Spleen (tissue), 11 donors: Measurements from ENCODE around the gene C10orf105. TPM values are rescaled to one million over a fixed set of nuclear protein-coding genes. Genes with fewer than 3 reads are reported as not detected.

Experiments
- DNase-seq: peaks from one replicate; pipeline ENCODE4 v3.0.0-alpha.2; 2020
- H3K27ac ChIP-seq, 8 donors: fragments of 200-600 bp; sonication (generic) in 7 of 8; 1 replicate in 4 of 8; 2 replicates in 4 of 8; pipeline versions ENCODE4 v1.5.0 to v1.8.0; 2016 to 2021; ENCODE audit warnings: inconsistent platforms in 4 of 8, mild to moderate bottlenecking in 4 of 8, moderate library complexity in 1 of 8
- H3K27me3 ChIP-seq, 7 donors: fragments of 200-600 bp; sonication (generic) in 6 of 7; replicated peaks in 1 of 7; 1 replicate in 4 of 7; 2 replicates in 3 of 7; pipeline versions ENCODE4 v1.5.0 to v1.8.0; 2016 to 2021; ENCODE audit warnings: inconsistent platforms in 3 of 7, mild to moderate bottlenecking in 1 of 7
- H3K36me3 ChIP-seq, 6 donors: fragments of 200-600 bp; sonication (generic) in 5 of 6; 1 replicate in 4 of 6; 2 replicates in 2 of 6; pipeline versions ENCODE4 v1.5.0 to v1.8.0; 2016 to 2021; ENCODE audit warnings: inconsistent platforms in 2 of 6
- H3K4me1 ChIP-seq, 6 donors: fragments of 200-600 bp; sonication (generic) in 5 of 6; 1 replicate in 3 of 6; 2 replicates in 3 of 6; pipeline versions ENCODE4 v1.5.0 to v1.8.0; 2016 to 2021; ENCODE audit warnings: inconsistent platforms in 3 of 6
- H3K4me3 ChIP-seq, 8 donors: fragments of 200-600 bp; sonication (generic) in 7 of 8; 1 replicate in 4 of 8; 2 replicates in 4 of 8; pipeline versions ENCODE4 v1.5.0 to v1.8.0; 2016 to 2021; ENCODE audit warnings: inconsistent platforms in 4 of 8, mild to moderate bottlenecking in 4 of 8, moderate library complexity in 2 of 8
- H3K9me3 ChIP-seq, 8 donors: fragments of 200-600 bp; sonication (generic) in 7 of 8; 1 replicate in 4 of 8; 2 replicates in 4 of 8; pipeline versions ENCODE4 v1.5.0 to v1.8.0; 2016 to 2021; ENCODE audit warnings: inconsistent platforms in 4 of 8
- CTCF ChIP-seq, 11 experiments: fragments of 200-600 bp in 7 of 11; fragments of 450-650 bp in 4 of 11; sonication (generic) in 4 of 11; IDR thresholded peaks in 8 of 11; conservative IDR thresholded peaks in 3 of 11; 1 replicate in 7 of 11; 2 replicates in 4 of 11; pipeline versions ENCODE4 v1.4.0 to v1.8.0; 2016 to 2021; ENCODE audit warnings: antibody characterized with exemption in 11 of 11, inconsistent platforms in 4 of 11, mild to moderate bottlenecking in 1 of 11
- POLR2A ChIP-seq, 3 donors: fragments of 450-650 bp; IDR thresholded peaks; one replicate each; pipeline ENCODE4 v1.5.1; 2017; ENCODE audit warnings: antibody characterized with exemption in 3 of 3, mild to moderate bottlenecking in 1 of 3
- POLR2AphosphoS5 ChIP-seq, 3 donors: sonication (generic); formaldehyde crosslinking; IDR thresholded peaks; one replicate each; pipeline ENCODE4 v1.5.1; 2017; ENCODE audit warnings: antibody characterized with exemption in 3 of 3
- WGBS, 5 donors: extraction: QIAGEN DNeasy Blood & Tissue Kit in 3 of 5; methylation state at CpG; one replicate each; pipeline versions ENCODE4 v1.1.5 to v1.1.7; 2013 to 2018; 5-methylcytosine and 5-hydroxymethylcytosine counted together
- intact Hi-C: fragments of 100-400 bp; cut with DNase I; formaldehyde crosslinking; loops from one replicate; pipeline ENCODE4 v1.15.0; 2023; ENCODE audit warnings: low total_unique reads
- polyA plus RNA-seq, 3 donors: library from polyadenylated mRNA; stranded (reverse); fragments of 200-250 nt; gene quantifications; one replicate each; pipeline ENCODE4 v1.2.1, GENCODE V29; 2013
- total RNA-seq, 7 donors: library from RNA; depleted of rRNA in 3 of 7; stranded (reverse); fragments of >200 nt in 3 of 7; fragmentation: NEBNext Ultra II Directional in 4 of 7; extraction: Animal tissue kit (Norgen Biotek cat#: 25700) in 4 of 7; gene quantifications; one replicate each; pipeline versions ENCODE4 v1.1.0 to v1.2.1, GENCODE V29; 2016 to 2021
- donor health status: healthy with polysubstance abuse.
- donor health status: DM: no; HTN: no; CAD: no; lungs with moderate emphysema.
- donor health status: DM: no; HTN: no; CAD: no.
- donor health status: Bipolar disorder and iron deficiency.
- donor health status: healthy.
- donor health status: DM: no; HTN: no; CAD: no.
- donor health status: DM: yes; HTN: yes; CAD: no.

Gene C10orf105
- total and polyA plus RNA-seq, 10 donors = 0.08 to 4.4 (median 2.6) TPM

DNA sequence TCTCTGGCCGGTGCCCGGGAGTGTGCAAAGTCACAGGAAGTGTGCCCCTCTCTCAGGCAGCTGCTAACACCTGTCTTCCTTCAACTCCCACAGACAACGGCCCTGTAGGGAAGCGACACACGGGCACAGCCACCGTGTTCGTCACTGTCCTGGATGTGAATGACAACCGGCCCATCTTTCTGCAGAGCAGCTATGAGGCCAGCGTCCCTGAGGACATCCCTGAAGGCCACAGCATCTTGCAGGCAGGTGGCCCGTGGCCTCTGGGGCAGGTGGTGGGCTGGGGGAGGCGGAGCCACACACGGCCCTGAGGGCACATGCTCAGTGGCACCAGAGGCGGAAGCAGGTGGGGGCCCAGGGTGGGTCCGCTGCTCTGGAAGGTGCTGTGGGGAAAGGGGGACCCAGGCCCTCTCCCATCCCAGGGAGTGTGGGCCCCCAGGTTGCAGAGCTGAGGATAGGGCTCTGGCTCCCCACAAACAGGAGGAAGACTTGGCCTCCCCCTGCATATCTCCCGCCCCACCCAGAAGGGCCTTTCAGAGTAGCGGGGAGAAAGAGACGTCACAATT is 6.9 kb downstream of the C10orf105 start:
- no peaks in the 10 kb centered on the region for H3K9me3 ChIP-seq
- TF ChIP-seq POLR2AphosphoS5 (IDR thresholded peaks at IDR 0.05) = peak in 1 of 3 donors; percentile 35
- no peak for TF ChIP-seq POLR2A (IDR thresholded peaks at IDR 0.05)
- TF ChIP-seq CTCF (IDR thresholded peaks at IDR 0.05 in 8 of 11, conservative IDR thresholded peaks at IDR 0.05 in 3 of 11) = no peak
- peak; percentile 83 for DNase-seq
- 36 to 49% (median 45%) methylated on average over 12 to 17 of the region's 17 CpGs for WGBS, 5 donors
- no peaks in the 10 kb centered on the region for H3K27me3 ChIP-seq
- H3K4me1 ChIP-seq = peaks cover 47 to 98% (median 69%) of the 10 kb centered on the region in 6 donors
- peak overlapping the region; percentile 81 to 89 (median 86) for H3K27ac ChIP-seq
- H3K36me3 ChIP-seq = no peaks in the 10 kb centered on the region
- intact Hi-C loops = no loop called here
- peak overlapping the region in 1 of 8 donors; percentile 21 for H3K4me3 ChIP-seq

DNA sequence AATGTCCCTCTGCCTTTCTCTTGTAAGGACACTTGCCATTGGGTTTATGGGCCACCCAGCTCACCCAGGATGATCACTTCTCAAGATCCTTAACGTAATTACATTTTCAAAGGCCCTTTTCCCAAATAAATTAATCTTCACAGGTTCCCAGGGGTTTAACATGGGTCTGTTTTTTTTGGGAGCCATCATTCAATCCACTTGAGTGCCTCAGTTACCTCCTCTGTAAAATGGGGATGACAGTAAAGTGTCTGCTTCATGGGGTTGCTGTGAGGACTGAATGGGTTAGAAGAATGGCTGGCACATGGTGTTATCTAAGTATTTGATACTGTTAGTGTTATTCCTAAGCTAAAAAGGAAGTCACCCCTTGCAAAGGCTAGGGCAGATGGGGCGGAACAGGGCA is 7.4 kb downstream of the C10orf105 start:
- no peak for DNase-seq
- TF ChIP-seq POLR2A (IDR thresholded peaks at IDR 0.05) = no peak
- no peak for TF ChIP-seq CTCF (IDR thresholded peaks at IDR 0.05 in 8 of 11, conservative IDR thresholded peaks at IDR 0.05 in 3 of 11)
- TF ChIP-seq POLR2AphosphoS5 (IDR thresholded peaks at IDR 0.05) = no peak
- Histone ChIP-seq H3K9me3 (no peaks in the 10 kb centered on the region), H3K27ac (peak overlapping the region; percentile 81 to 89 (median 86)), H3K4me3 (no peak overlapping the region), H3K36me3 (no peaks in the 10 kb centered on the region), H3K4me1 (peaks cover 47 to 96% (median 65%) of the 10 kb centered on the region in 6 donors), H3K27me3 (no peaks in the 10 kb centered on the region)
- intact Hi-C loops = no loop called here
- 63 to 80% (median 69%) methylated on average over 2 of the region's 2 CpGs for WGBS, 5 donors

- WGBS, 5 donors = 90 to 96% (median 93%) methylated on average over 2 to 6 of the region's 6 CpGs
- Histone ChIP-seq H3K27ac (peak overlapping the region in 5 of 8 donors; percentile 81 to 89 (median 86)), H3K4me1 (peaks cover 42 to 86% (median 55%) of the 10 kb centered on the region in 6 donors), H3K36me3 (no peaks in the 10 kb centered on the region), H3K27me3 (no peaks in the 10 kb centered on the region), H3K4me3 (no peak overlapping the region), H3K9me3 (no peaks in the 10 kb centered on the region)
- intact Hi-C loops = no loop called here
- no peak for TF ChIP-seq POLR2A (IDR thresholded peaks at IDR 0.05)
- TF ChIP-seq POLR2AphosphoS5 (IDR thresholded peaks at IDR 0.05) = no peak
- TF ChIP-seq CTCF (IDR thresholded peaks at IDR 0.05 in 8 of 11, conservative IDR thresholded peaks at IDR 0.05 in 3 of 11) = no peak
- no peak for DNase-seq
Measured at GRCh38 chr10:71711052-71711623, 8.4 kb downstream of the C10orf105 start.

DNA sequence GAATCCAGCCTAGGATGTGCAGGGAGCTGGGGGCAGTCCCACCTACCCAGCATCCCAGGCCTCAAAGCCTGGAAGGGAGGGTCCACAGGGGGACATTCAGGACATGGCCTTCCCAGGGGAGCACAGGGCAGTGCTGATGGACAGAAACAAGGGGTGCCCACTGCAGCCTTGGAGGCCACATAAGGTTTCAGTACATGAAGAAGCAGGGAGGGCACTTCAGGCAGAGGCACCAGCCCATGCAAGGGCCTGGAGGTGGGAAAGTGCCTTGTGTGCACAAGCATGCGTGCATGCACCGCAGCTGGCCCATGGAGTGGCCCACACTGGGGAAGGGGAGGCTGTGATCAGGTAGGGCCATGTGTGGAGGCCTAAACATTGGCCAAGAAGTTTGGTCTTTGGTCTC is 9.1 kb downstream of the C10orf105 start:
- no peak for DNase-seq
- WGBS, 5 donors = 92 to 100% (median 97%) methylated on average over 2 of the region's 2 CpGs
- no peaks in the 10 kb centered on the region for H3K36me3 ChIP-seq
- H3K4me1 ChIP-seq = peaks cover 42 to 79% (median 49%) of the 10 kb centered on the region in 6 donors
- intact Hi-C loops = no loop called here
- H3K9me3 ChIP-seq = no peaks in the 10 kb centered on the region
- TF ChIP-seq CTCF (IDR thresholded peaks at IDR 0.05 in 8 of 11, conservative IDR thresholded peaks at IDR 0.05 in 3 of 11) (no peak), POLR2AphosphoS5 (IDR thresholded peaks at IDR 0.05) (peak in 1 of 3 donors; percentile 25)
- peak overlapping the region in 1 of 8 donors; percentile 89 for H3K27ac ChIP-seq
- H3K4me3 ChIP-seq = no peak overlapping the region
- H3K27me3 ChIP-seq = no peaks in the 10 kb centered on the region
